ENCODE results near the gene SLCO4C1.
"Not testable (repeated sequence)": the region's sequence is repeated elsewhere in the genome, so short reads cannot be mapped to it uniquely, and the experiment has no call there.

Gene SLCO4C1

GRCh38 chr5:102296178-102296817 lies at the start of gene SLCO4C1:
Gene SLCO4C1, minus strand, starts transcription at chr5:102296284. Its CDS starts 22 bp downstream, at chr5:102296262.
- DNase-seq (ENCODE audit: low read depth): peak; percentile 10

- no peak for DNase-seq (ENCODE audit: low read depth)
Observed at GRCh38 chr5:102341681-102342288, 45.7 kb upstream of the SLCO4C1 start.

- no peak for DNase-seq (ENCODE audit: low read depth)
Observed at GRCh38 chr5:102324714-102325113, 28.6 kb upstream of the SLCO4C1 start.

- not testable (repeated sequence) for DNase-seq (ENCODE audit: low read depth)
Observed at GRCh38 chr5:102318801-102319200, 22.7 kb upstream of the SLCO4C1 start.

- DNase-seq (ENCODE audit: low read depth): no peak
Observed at GRCh38 chr5:102314328-102314727, 18.2 kb upstream of the SLCO4C1 start.

GRCh38 chr5:102313912-102314311 lies 17.8 kb upstream of the SLCO4C1 start:
- no peak for DNase-seq (ENCODE audit: low read depth)

- DNase-seq (ENCODE audit: low read depth): peak; percentile 42
Observed at GRCh38 chr5:102312586-102313370, 16.7 kb upstream of the SLCO4C1 start.

- no peak for DNase-seq (ENCODE audit: low read depth)
Observed at GRCh38 chr5:102309586-102309985, 13.5 kb upstream of the SLCO4C1 start.

GRCh38 chr5:102307232-102307631 lies 11.1 kb upstream of the SLCO4C1 start:
- no peak for DNase-seq (ENCODE audit: low read depth)

- DNase-seq (ENCODE audit: low read depth): no peak
Observed at GRCh38 chr5:102306121-102306520, 10.0 kb upstream of the SLCO4C1 start.

GRCh38 chr5:102295534-102296177 lies 428 bp downstream of the SLCO4C1 start:
- no peak for DNase-seq (ENCODE audit: low read depth)

- no peak for DNase-seq (ENCODE audit: low read depth)
Observed at GRCh38 chr5:102294886-102295395, 1.1 kb downstream of the SLCO4C1 start.

- no peak for DNase-seq (ENCODE audit: low read depth)
Observed at GRCh38 chr5:102290004-102290403, 6.1 kb downstream of the SLCO4C1 start.

GRCh38 chr5:102289251-102289899 lies 6.7 kb downstream of the SLCO4C1 start:
- no peak for DNase-seq (ENCODE audit: low read depth)

- no peak for DNase-seq (ENCODE audit: low read depth)
Observed at GRCh38 chr5:102288630-102289029, 7.5 kb downstream of the SLCO4C1 start.

GRCh38 chr5:102286476-102286875 lies 9.6 kb downstream of the SLCO4C1 start:
- DNase-seq (ENCODE audit: low read depth): no peak

GRCh38 chr5:102283102-102283797 lies 12.8 kb downstream of the SLCO4C1 start:
- no peak for DNase-seq (ENCODE audit: low read depth)

- DNase-seq (ENCODE audit: low read depth): no peak
Observed at GRCh38 chr5:102279711-102280110, 16.4 kb downstream of the SLCO4C1 start.

GRCh38 chr5:102278231-102278630 lies 17.9 kb downstream of the SLCO4C1 start:
- DNase-seq (ENCODE audit: low read depth): no peak

GRCh38 chr5:102277144-102277543 lies 18.9 kb downstream of the SLCO4C1 start:
- DNase-seq (ENCODE audit: low read depth): no peak

GRCh38 chr5:102271759-102272158 lies 24.3 kb downstream of the SLCO4C1 start:
- no peak for DNase-seq (ENCODE audit: low read depth)
